T-cell (primary cell): ENCODE data around the gene DUOXA2. TPM values are rescaled to one million over a fixed set of nuclear protein-coding genes. Genes with fewer than 3 reads are reported as not detected.

Experiments
- ATAC-seq, 4 experiments: fragments of 200-7000 bp in 3 of 4; fragments of 150-1000 bp in 1 of 4; cut with Tn5 transposase; replicated peaks in 1 of 4; 1 replicate in 3 of 4; 2 replicates in 1 of 4; pipeline ENCODE4 v1.10.0; 2021; ENCODE audit warnings: moderate library complexity in 3 of 4, mild to moderate bottlenecking in 2 of 4, moderate number of reproducible peaks in 1 of 4
- CTCF ChIA-PET, 2 donors: fragments of 300-600 bp; sonication (Branson Sonifier 250); formaldehyde crosslinking; loops; one replicate each; lab custom pipeline; 2022; ENCODE audit warnings: antibody characterized with exemption in 2 of 2; lab: Charles Lee
- POLR2A ChIA-PET, 2 donors: fragments of 300-600 bp; sonication (Branson Sonifier 250); formaldehyde crosslinking; loops; one replicate each; lab custom pipeline; 2022; ENCODE audit warnings: antibody characterized with exemption in 2 of 2; lab: Charles Lee
- DNase-seq, 35 experiments: peaks; one replicate each; pipeline versions ENCODE4 v3.0.0 to v3.0.0-alpha.2; 2013 to 2023
- H3K27ac ChIP-seq: one replicate; pipeline ENCODE4 v1.5.1; 2013; ENCODE audit warnings: low read length
- H3K27me3 ChIP-seq, 2 experiments: replicated peaks in 1 of 2; 1 replicate in 1 of 2; 2 replicates in 1 of 2; pipeline versions ENCODE4 v1.6.1 to v1.7.0; 2013; ENCODE audit warnings: low read length in 1 of 2, mixed read lengths in 1 of 2; ENCODE audit not compliant: control insufficient read depth in 2 of 2, insufficient read depth in 2 of 2; ENCODE audit errors: extremely low read depth in 1 of 2
- H3K36me3 ChIP-seq, 2 donors: 1 replicate in 1 of 2; 2 replicates in 1 of 2; pipeline versions ENCODE4 v1.6.1 to v1.7.0; 2013; ENCODE audit warnings: low read length in 1 of 2; ENCODE audit not compliant: control insufficient read depth in 2 of 2, insufficient read depth in 1 of 2; ENCODE audit errors: extremely low read depth in 1 of 2
- H3K4me1 ChIP-seq, 2 experiments: 1 replicate in 1 of 2; 2 replicates in 1 of 2; pipeline versions ENCODE4 v1.6.1 to v1.7.0; 2013; ENCODE audit warnings: low read length in 2 of 2, mixed read lengths in 1 of 2; ENCODE audit not compliant: insufficient read depth in 2 of 2, control insufficient read depth in 1 of 2; ENCODE audit errors: extremely low read depth in 1 of 2
- H3K4me3 ChIP-seq, 2 donors: 1 replicate in 1 of 2; 2 replicates in 1 of 2; pipeline versions ENCODE4 v1.5.1 to v1.7.0; 2013; ENCODE audit warnings: mild to moderate bottlenecking in 2 of 2, low read length in 1 of 2, moderate library complexity in 1 of 2; ENCODE audit not compliant: control insufficient read depth in 1 of 2; ENCODE audit errors: extremely low read depth in 1 of 2
- H3K9me3 ChIP-seq: 2 replicates; pipeline ENCODE4 v1.7.0; 2013
- H3K27ac Mint-ChIP-seq, 2 donors: one replicate each; pipeline ENCODE4 v1.8.0; 2020 to 2021; ENCODE audit warnings: mild to moderate bottlenecking in 2 of 2, mixed read lengths in 2 of 2
- H3K27me3 Mint-ChIP-seq, 2 donors: one replicate each; pipeline ENCODE4 v1.8.0; 2021 to 2022; ENCODE audit warnings: mixed read lengths in 2 of 2
- H3K36me3 Mint-ChIP-seq: one replicate; pipeline ENCODE4 v1.8.0; 2021; ENCODE audit warnings: mixed read lengths
- H3K4me1 Mint-ChIP-seq, 3 donors: one replicate each; pipeline ENCODE4 v1.8.0; 2020 to 2022; ENCODE audit warnings: mixed read lengths in 3 of 3, mild to moderate bottlenecking in 1 of 3
- H3K4me3 Mint-ChIP-seq, 3 donors: one replicate each; pipeline ENCODE4 v1.8.0; 2020 to 2022; ENCODE audit warnings: mild to moderate bottlenecking in 3 of 3, mixed read lengths in 3 of 3, moderate library complexity in 3 of 3
- H3K9me3 Mint-ChIP-seq, 3 donors: one replicate each; pipeline ENCODE4 v1.8.0; 2020 to 2022; ENCODE audit warnings: mixed read lengths in 3 of 3
- WGBS: methylation state at CpG from one replicate; pipeline ENCODE4 v1.1.5; 2013; ENCODE audit warnings: missing lambda C conversion rate; ENCODE audit not compliant: insufficient coverage; 5-methylcytosine and 5-hydroxymethylcytosine counted together
- total RNA-seq, 35 experiments: library from RNA in 6 of 35; stranded (reverse) in 6 of 35; fragments of 120-200 nt in 1 of 35; gene quantifications; one replicate each; pipeline versions ENCODE4 v1.2.1 to v1.2.4 and lab custom pipeline; 2013 to 2026

The DUOXA2 gene
- total RNA-seq, 5 donors from 2014 or later (not counting 1 experiment from before 2014, with no cell fraction given), result not detected

DNA sequence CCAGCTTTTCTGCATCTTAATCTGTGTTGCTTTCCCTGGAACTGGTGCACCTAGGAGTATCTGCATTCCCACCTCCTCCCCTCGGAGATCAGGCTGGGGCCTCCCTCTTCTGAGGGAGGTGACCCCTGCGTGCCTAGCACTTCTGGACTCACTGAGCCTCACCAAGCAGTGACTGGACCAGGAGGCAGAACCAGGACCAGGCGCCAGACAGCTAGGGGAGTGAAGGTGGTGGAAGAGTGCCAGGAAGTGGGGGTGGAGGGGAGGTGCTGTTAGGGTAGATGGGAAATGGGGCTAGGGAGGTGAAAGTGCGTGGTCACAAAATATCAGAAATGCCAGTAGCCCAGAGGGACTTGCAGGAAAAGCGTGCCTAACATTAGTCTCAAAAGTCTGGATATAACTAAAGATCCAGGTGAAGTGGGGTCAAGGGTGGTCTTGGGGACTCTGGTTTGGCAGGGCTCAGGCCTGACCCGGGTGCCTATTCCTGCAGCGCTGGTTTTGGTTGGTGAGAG, 1.2 kb downstream of the DUOXA2 start:
- Mint-ChIP-seq H3K27ac (no peak overlapping the region), H3K4me3 (peak overlapping the region in 1 of 3 donors; percentile 63), H3K9me3 (no peaks in the 10 kb centered on the region), H3K36me3 (no peaks in the 10 kb centered on the region), H3K4me1 (peaks cover 52 to 59% (median 54%) of the 10 kb centered on the region in 3 donors), H3K27me3 (peaks cover 68 to 83% of the 10 kb centered on the region in 2 donors)
- Histone ChIP-seq H3K27ac (no peak overlapping the region), H3K36me3 (no peaks in the 10 kb centered on the region), H3K27me3 (peaks cover 32 to 88% of the 10 kb centered on the region in 2 experiments), H3K9me3 (no peaks in the 10 kb centered on the region), H3K4me1 (peaks cover 8 to 53% of the 10 kb centered on the region in 2 experiments), H3K4me3 (no peak overlapping the region)
- ChIA-PET CTCF (interaction anchor here (0.5 to 0.7 kb wide), 2 partner anchors 82 to 143 kb away, joined by 3 to 5 read pairs; no protein-coding TSS in a partner anchor), POLR2A (no interaction called here)
- DNase-seq, result no peak
- no peak for ATAC-seq
- 41% methylated on average over 5 of the region's 7 CpGs for WGBS

- ATAC-seq (no peak), DNase-seq (no peak)
- Histone ChIP-seq H3K27me3 (peaks cover 32 to 91% of the 10 kb centered on the region in 2 experiments), H3K36me3 (no peaks in the 10 kb centered on the region), H3K4me3 (no peak overlapping the region), H3K27ac (no peak overlapping the region), H3K4me1 (peaks cover 8 to 53% of the 10 kb centered on the region in 2 experiments), H3K9me3 (no peaks in the 10 kb centered on the region)
- Mint-ChIP-seq H3K27ac (no peak overlapping the region), H3K27me3 (peaks cover 70 to 84% of the 10 kb centered on the region in 2 donors), H3K36me3 (no peaks in the 10 kb centered on the region), H3K9me3 (no peaks in the 10 kb centered on the region), H3K4me1 (peaks cover 49 to 58% (median 51%) of the 10 kb centered on the region in 3 donors), H3K4me3 (peak overlapping the region; percentile 24 to 63 (median 50))
- CTCF ChIA-PET, result interaction anchor here in 1 of 2 donors (0.7 kb wide), 1 partner anchor 81 kb away, joined by 3 read pairs; no protein-coding TSS in a partner anchor
- 14% methylated on average over 16 of the region's 19 CpGs for WGBS
- POLR2A ChIA-PET, result no interaction called here
Measured at GRCh38 chr15:45116006-45116481, 1.9 kb downstream of the DUOXA2 start.

DNA sequence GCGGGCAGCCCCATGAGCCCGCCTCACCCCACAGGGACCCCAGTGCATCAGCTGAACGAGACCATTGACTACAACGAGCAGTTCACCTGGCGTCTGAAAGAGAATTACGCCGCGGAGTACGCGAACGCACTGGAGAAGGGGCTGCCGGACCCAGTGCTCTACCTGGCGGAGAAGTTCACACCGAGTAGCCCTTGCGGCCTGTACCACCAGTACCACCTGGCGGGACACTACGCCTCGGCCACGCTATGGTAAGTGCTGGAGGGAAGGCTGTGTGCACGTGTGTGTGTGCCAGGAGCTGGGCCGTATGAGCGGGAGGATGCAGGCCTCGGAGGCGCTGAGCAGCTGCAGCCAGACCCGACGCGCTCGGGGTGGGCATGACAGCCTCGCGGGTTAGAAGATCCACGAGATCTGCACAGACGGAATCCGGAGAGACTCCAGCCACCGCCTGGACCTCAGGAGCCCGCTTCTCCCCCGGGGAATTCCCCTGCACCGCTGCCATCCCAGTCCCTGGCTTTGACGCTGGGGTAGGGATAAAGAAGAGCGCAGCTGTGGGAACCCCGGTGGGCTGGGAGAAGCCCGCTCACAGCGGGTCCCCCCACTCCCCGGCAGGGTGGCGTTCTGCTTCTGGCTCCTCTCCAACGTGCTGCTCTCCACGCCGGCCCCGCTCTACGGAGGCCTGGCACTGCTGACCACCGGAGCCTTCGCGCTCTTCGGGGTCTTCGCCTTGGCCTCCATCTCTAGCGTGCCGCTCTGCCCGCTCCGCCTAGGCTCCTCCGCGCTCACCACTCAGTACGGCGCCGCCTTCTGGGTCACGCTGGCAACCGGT, 2.6 kb downstream of the DUOXA2 start:
- Histone ChIP-seq H3K9me3 (no peaks in the 10 kb centered on the region), H3K4me3 (peak overlapping the region in 1 of 2 donors; percentile 23), H3K27me3 (peaks cover 32 to 94% of the 10 kb centered on the region in 2 experiments), H3K4me1 (peaks cover 8 to 52% of the 10 kb centered on the region in 2 experiments), H3K36me3 (no peaks in the 10 kb centered on the region), H3K27ac (no peak overlapping the region)
- Mint-ChIP-seq H3K36me3 (no peaks in the 10 kb centered on the region), H3K27me3 (peaks cover 72 to 84% of the 10 kb centered on the region in 2 donors), H3K9me3 (no peaks in the 10 kb centered on the region), H3K4me3 (peak overlapping the region; percentile 63 to 72 (median 71)), H3K4me1 (peaks cover 49 to 57% (median 51%) of the 10 kb centered on the region in 3 donors), H3K27ac (no peak overlapping the region)
- POLR2A ChIA-PET, result no interaction called here
- DNase-seq (peak in 1 of 35 experiments; percentile 27), ATAC-seq (no peak)
- CTCF ChIA-PET, result no interaction called here
- 11% methylated on average over 61 of the region's 65 CpGs for WGBS

GRCh38 chr15:45117308-45118130, 3.4 kb downstream of the DUOXA2 start:
- peak; percentile 5 to 29 (median 10) for ATAC-seq
- Histone ChIP-seq H3K9me3 (no peaks in the 10 kb centered on the region), H3K4me3 (peak overlapping the region; percentile 7 to 63), H3K27me3 (peaks cover 28 to 92% of the 10 kb centered on the region in 2 experiments), H3K27ac (no peak overlapping the region), H3K4me1 (peaks cover 8 to 46% of the 10 kb centered on the region in 2 experiments), H3K36me3 (no peaks in the 10 kb centered on the region)
- H3K27me3 Mint-ChIP-seq, result peaks cover 64 to 79% of the 10 kb centered on the region in 2 donors
- CTCF ChIA-PET, result interaction anchor here (0.5 to 1.5 kb wide), 16 partner anchors 8 to 542 kb away, joined by 3 to 19 read pairs (median 4); partner anchors contain the start of genes BLOC1S6 (in 1 of the 2), DUOX1 (in 1 of the 2) and DUOXA1 (in 1 of the 2)
- 29% methylated on average over 22 of the region's 33 CpGs for WGBS
- peaks cover 41 to 49% (median 43%) of the 10 kb centered on the region in 3 donors for H3K4me1 Mint-ChIP-seq
- H3K4me3 Mint-ChIP-seq, result peak overlapping the region; percentile 63 to 72 (median 71)
- H3K9me3 Mint-ChIP-seq, result no peaks in the 10 kb centered on the region
- no peak for DNase-seq
- no peaks in the 10 kb centered on the region for H3K36me3 Mint-ChIP-seq
- H3K27ac Mint-ChIP-seq, result peak overlapping the region in 1 of 2 donors; percentile 55
- POLR2A ChIA-PET, result interaction anchor here in 1 of 2 donors (0.6 kb wide), 1 partner anchor 71 kb away, joined by 3 read pairs; the partner anchor contains the start of gene SHF

DNA sequence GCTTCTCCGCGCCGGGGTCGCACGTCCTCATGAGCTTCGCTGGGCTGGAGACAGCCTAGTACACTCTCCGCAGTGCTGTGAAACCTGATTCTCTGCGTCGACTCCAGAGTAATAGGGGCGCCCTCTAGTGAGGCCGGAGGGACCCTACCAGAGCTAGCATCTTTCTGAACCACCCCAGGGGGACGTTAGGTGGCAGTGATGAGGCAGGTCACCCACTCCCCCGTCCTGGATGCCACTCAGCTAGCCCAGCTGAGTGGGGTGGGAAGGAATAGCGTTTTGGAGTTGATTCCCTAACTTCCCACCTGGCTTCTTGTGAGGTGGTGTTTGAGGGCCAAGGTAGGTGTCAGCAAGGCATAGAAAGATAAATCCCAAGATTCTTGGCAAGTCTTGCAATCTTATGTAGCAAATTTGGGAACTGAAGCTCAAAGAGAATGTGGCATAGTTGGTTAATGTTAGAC, 4.0 kb downstream of the DUOXA2 start:
- Mint-ChIP-seq H3K27ac (no peak overlapping the region), H3K27me3 (peaks cover 59 to 79% of the 10 kb centered on the region in 2 donors), H3K9me3 (no peaks in the 10 kb centered on the region), H3K4me1 (peaks cover 35 to 43% (median 37%) of the 10 kb centered on the region in 3 donors), H3K4me3 (peak overlapping the region; percentile 63 to 72 (median 71)), H3K36me3 (no peaks in the 10 kb centered on the region)
- Histone ChIP-seq H3K36me3 (no peaks in the 10 kb centered on the region), H3K9me3 (no peaks in the 10 kb centered on the region), H3K27ac (no peak overlapping the region), H3K4me3 (peak overlapping the region; percentile 7 to 63), H3K27me3 (peaks cover 28 to 91% of the 10 kb centered on the region in 2 experiments), H3K4me1 (peaks cover 8 to 40% of the 10 kb centered on the region in 2 experiments)
- peak; percentile 66 to 89 (median 81) for DNase-seq
- ChIA-PET CTCF (interaction anchor here (0.5 to 1.5 kb wide), 17 partner anchors 8 to 543 kb away, joined by 3 to 19 read pairs (median 4); partner anchors contain the start of genes BLOC1S6 (in 1 of the 2), DUOX1 (in 1 of the 2) and DUOXA1 (in 1 of the 2)), POLR2A (no interaction called here)
- ATAC-seq, result peak; percentile 95 to 99 (median 97)
- WGBS, result 6% methylated on average over 7 of the region's 14 CpGs
